Measurements from ENCODE around the gene BICD1.
A peak's percentile ranks its signal among the peaks of the same experiment; 100 is the strongest.

BICD1 gene

DNA sequence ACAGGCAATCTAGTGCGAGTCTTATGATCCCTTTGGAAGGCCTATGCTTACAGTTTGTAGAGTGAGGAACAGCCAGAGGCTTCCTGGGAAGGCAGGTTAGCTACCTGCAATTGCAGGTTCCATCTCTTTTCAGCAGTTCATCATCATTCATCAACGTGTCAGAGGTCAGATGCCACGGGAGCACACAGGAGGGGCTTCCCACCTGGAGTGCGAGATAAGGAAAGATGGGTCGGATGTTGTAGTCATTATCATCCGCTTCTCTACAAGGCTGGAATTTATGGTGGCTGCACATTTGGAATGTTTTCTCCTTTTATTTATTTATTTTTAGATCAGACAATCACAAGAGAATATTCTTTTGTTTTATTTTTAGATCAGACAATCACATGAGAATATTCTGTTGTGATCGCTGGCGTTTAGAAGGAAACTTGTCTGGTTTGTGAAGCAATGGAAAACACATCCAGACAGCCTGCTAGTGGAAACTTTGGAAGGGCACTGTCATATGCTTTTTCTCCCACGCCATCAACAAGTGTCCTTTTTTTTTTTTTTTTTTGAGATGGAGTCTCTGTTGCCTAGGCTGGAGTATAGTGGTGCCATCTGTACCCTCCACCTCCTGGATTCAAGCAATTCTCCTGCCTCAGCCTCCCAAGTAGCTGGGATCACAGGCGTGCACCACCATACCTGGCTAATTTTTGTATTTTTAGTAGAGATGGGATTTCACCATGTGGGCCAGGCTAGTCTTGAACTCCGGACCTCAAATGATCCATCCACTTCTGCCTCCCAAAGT, 1.9 kb upstream of the BICD1 start:
- no peak for DNase-seq (ENCODE audit: low read depth)

DNA sequence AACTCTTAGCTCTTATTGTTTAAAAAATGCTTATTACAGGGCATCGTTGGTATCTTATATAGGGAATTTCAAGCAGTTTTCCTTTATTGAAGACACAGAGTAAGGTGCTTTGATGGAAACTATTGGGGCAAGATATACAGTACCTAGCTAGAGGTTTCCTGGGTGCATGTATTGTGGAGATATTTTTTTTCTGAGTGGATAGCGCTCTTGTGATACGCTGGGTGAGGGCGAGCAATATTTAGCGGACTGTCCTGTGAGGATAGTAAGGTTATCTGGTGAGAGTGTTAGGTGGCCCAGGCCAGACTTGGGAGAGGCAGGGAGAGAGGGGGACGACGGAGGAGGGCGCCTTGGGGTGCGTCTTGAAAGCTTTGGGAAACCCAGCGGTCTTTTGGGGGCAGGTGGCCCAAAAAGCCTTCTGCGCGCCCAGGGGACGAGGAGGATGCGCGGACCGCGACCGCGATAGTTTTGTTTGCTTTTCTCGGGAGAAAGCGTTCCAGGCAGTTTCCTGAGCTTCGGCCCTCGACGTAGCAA, 596 bp upstream of the BICD1 start:
- no peak for DNase-seq (ENCODE audit: low read depth)

DNA sequence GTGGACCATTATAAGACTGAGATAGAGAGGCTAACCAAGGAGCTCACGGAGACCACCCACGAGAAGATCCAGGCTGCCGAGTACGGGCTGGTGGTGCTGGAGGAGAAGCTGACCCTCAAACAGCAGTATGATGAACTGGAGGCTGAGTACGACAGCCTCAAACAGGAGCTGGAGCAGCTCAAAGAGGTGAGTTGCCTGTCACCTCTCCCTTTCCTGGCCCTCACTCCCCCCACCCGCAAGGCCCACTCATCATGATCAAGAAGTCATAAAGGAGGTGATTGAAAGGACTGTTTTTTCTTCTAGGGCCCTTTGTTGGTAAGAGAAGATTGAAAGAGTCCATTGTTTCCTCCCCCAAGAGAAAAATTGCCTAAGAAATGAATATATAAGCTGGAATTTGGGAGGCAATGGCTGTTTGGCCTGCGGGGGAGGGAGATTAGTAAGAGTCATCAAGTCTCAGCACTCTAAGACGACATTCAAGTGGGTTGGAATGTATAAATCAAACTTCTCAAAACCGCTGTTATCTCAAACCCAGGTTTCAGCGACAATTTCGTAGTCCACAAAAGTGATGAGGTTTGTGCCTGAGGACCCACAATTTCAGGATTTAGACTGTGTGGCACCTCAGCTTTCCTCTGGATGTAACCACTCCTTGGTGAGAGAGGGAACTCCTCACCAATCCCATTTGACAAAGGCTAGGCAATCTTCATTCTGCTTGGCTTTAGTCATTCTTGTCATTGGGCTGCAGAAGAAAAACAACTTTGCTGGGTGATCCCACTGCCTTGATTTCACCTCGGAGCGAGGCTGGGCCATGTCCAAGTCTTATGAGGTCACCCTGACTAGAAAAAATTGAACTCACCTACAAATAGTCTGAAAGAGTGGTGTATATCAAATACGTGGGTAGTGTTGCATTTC, 966 bp downstream of the BICD1 start:
- DNase-seq (ENCODE audit: low read depth) = peak; percentile 78

GRCh38 chr12:32108787-32109186, 2.1 kb downstream of the BICD1 start:
- no peak for DNase-seq (ENCODE audit: low read depth)

DNA sequence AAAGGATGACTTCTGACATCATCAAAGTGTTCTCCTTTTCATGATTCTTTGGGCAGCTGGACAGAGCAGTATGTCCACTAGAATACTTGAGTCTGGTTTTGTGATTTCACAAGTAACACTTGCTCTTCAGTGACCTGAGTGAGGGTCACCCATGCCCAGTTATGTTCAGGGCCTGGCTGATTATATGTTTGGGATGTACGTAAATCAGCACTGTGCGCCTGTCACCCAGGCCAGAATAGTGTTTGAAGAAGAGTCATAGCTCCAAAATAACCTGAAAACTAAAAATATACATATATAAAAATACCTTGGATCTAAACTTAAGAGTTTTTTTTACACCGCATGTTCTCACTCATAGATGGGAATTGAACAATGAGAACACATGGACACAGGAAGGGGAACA, 3.8 kb downstream of the BICD1 start:
- DNase-seq (ENCODE audit: low read depth) = no peak

DNA sequence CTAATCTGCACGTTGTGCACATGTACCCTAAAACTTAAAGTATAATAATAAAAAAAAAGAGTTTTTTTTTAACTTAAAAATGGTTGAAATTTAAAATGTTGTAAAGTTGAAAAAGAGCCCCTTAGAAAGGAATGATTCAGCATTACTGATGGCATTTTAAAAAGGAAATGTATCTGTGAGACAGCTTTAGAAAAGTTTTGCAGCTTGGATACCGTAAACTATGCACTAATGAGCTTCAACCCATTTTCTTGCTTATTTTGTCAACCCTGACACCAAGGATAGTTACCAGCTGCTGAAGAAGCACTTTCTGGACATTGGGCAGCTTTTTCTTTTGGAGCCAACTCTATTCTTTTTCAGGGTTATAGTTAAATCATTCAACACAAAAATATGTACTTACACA, 4.3 kb downstream of the BICD1 start:
- DNase-seq (ENCODE audit: low read depth) = no peak

DNA sequence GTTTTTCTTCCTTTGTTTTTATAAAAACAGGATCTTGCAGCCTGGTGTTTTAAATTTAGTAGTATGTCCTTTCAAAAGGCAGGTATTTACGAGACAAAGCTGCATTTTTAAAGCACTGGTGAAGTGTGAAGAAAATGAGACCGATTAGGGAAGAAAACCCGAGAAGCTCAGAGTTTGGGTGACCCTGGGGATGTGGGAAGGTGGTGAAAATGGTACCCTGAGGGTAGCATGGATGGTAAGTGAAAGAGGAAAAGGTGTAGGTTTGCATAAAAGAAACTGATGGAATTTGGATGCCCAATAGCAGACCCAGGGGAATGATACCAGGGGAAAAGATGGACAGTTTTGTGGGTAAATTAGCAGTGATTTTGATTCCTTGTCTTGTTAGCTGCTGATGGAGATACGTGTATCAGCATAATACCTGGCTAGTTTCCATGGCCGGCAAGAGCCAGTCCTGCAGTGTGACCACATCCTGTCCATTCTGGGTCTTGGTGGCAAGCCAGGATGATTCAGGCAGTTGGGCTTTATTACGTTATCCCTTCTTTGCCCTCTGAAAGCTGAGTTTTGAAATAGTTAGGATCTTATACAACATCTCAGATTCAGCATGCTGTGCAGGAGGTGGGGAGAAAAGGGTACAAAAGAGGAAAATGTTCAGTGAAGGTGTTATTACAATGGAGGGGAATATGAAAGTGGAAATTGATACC, 8.9 kb downstream of the BICD1 start:
- peak; percentile 99 for DNase-seq (ENCODE audit: low read depth)

DNA sequence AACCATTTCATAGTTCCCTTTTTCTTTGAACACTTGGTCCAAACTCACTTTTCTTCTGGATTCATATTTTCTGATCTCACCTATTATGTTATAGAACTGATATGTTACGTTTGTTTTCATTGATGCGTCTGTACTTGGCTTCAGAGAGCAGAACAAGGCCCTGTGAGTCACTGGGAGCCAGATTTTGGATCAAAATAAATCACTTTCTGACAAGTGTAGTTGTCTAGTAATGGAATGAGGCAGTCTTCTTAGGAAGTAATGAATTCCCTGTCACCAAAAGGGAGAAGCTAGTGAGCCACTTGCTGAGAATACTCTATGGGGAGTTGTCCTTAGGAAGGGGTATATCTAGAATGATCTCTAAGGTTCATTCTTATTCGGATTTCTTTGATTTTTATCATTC, 10.2 kb downstream of the BICD1 start:
- DNase-seq (ENCODE audit: low read depth) = peak; percentile 69

DNA sequence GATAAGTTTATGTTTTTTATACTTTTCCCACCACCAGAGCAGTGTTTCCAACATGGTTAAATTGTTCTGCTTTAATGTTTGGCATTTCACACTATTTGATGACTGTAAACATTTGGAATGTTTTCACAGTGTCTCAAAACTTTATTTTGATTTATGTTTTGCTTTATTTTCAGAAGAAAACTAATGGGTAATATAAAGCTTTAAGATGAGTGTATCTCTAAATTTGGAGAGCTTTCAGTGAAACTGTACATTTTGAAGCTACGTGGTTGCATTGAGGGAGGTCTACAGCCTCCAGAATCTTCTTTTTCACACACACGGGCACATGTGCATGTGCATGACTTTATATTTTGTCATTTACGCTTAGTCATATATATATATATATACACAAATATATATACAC, 10.7 kb downstream of the BICD1 start:
- DNase-seq (ENCODE audit: low read depth) = no peak

DNA sequence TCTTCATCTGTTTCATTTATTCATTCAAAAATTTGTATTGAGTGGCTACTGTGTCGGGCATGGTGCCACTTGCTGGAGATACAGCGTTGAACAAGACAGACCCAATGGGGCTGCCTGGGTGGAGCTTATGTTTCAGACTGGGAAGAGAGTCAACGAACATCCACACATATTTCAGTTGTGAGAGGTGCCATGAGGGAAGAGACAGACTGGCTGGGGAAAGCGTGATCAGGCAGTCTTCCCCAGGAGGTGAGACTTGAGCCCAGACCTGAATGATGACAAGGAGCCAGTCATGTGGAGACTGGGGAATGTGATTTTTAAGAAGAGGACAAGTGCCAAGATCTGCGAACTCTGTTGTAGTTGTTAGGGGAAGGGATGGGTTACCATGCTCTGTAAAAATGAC, 12.2 kb downstream of the BICD1 start:
- no peak for DNase-seq (ENCODE audit: low read depth)

- DNase-seq (ENCODE audit: low read depth) = peak; percentile 41
Measured at GRCh38 chr12:32120419-32120818, 13.8 kb downstream of the BICD1 start.

DNA sequence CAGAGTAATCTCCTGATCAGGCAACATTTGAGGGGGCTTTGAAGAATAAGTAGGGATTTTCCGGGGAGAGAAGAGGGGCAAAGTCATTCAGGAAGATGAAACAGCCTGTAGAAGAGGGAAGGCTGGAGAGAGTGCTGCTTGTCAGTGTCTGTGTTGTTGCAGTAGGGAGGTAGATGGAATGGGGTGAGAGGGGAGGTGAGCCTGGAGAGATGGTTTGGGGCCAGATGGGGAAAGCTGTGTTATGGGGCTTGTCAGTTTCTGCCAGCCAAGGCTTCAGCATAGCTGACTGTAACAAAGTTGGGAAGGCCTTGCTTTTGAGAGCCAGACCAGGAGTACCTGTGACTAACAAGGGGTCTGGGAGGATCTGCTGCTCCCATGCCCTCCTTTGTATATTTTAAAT, 18.0 kb downstream of the BICD1 start:
- DNase-seq (ENCODE audit: low read depth) = no peak

GRCh38 chr12:32125455-32126084, 18.9 kb downstream of the BICD1 start:
- no peak for DNase-seq (ENCODE audit: low read depth)

DNA sequence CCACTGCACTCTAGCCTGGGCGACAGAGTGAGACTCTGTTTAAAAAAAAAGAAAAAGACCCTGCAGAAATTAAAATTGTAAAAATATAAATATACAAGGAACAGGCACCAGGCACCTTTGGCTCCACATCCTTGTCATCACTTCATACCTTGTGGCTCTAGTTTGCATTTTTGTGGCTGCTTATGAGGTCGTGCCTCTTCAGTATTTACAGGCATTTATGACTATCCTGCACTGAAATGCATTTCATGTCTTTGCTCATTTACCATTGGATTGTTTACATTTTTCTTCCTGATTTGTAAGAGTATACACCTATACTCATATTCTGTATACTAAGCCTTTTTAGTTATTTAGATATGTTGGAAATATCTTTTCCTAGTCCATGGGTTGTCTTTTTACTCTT, 20.1 kb downstream of the BICD1 start:
- peak; percentile 97 for DNase-seq (ENCODE audit: low read depth)

DNA sequence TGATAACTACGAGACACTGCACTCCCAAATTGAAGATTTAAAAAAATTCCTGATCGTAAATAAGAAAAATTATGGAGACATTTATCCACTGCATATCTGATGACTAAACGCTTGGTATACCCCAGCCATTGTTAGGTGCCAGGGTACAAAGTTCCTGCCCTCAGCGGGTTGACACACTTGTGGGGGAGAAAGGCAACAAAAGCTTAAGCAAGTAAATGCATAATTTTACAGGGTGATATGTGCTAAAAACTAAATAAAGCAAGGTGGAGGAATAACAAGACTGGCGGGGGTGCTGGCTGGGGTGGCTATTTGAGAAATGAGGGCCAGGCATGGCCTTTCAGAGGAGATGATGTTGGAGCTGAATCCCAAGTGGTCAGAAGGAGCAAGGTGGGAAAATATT, 25.0 kb downstream of the BICD1 start:
- no peak for DNase-seq (ENCODE audit: low read depth)

GRCh38 chr12:32134101-32134888, 27.6 kb downstream of the BICD1 start:
- peak; percentile 65 for DNase-seq (ENCODE audit: low read depth)

- DNase-seq (ENCODE audit: low read depth) = no peak
Measured at GRCh38 chr12:32135967-32136366, 29.3 kb downstream of the BICD1 start.

DNA sequence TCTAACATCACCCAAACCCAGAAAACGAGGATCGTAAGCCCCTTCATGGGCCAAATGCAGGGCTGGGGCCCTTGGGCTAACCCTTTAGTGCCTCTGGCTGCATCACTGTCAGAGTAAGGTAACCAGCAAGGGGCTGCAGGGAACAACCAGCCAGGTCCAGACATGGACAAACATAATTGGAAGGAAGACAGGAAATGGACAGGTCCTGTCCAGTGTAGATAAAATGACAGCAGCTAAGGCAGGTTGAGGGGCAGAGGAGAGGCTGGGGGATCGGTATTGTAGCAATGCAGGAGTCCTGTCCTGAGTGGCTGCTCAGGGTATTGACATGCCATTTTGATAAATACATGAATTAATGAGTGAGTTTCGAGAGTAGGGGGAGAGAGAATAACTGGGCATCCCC, 29.8 kb downstream of the BICD1 start:
- no peak for DNase-seq (ENCODE audit: low read depth)

GRCh38 chr12:32139064-32139421, 32.4 kb downstream of the BICD1 start:
- DNase-seq (ENCODE audit: low read depth) = peak; percentile 69

DNA sequence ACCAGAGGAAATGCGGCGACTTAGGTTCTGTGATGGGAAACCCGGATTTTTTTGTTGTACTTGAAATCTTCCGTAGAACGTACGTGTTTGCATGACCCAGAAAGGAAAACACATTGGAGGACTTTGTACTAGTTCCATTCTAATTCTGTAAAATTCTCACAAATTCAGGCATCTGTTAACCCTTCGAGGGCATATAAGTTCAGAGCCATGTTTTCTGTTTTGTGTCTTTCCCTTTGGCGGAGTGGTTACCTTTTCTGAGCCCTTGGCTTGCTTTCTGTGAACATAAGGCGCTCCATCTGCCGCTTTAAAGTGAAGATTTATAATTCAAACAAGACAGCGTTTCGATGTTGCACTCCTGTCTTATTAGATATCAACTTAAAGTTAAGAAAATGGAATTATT, 34.2 kb downstream of the BICD1 start:
- DNase-seq (ENCODE audit: low read depth) = no peak

DNA sequence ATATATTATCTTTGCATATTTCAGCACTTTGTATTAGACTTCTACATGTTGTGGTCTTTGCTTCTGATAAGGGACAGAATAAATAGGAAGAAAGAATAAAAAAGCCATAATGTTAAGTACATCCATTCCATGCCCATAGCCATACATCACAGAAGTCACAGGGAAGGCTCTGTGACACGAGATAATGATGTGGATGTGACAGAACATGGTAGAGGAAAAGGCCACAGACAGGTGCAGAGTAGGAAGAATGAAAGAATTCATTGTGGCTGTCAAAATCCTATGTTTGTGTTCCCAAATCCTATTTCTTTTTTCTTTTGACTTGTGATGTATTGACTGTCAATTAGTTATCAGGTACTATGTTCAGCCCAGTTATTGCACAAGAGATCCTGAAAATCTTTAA, 38.4 kb downstream of the BICD1 start:
- DNase-seq (ENCODE audit: low read depth) = no peak
